Measurements from ENCODE around the gene CLCN1.

The CLCN1 gene

GRCh38 chr7:143399642-143400041, 83.7 kb downstream of the CLCN1 start:
- TF ChIP-seq, protein P1, sequence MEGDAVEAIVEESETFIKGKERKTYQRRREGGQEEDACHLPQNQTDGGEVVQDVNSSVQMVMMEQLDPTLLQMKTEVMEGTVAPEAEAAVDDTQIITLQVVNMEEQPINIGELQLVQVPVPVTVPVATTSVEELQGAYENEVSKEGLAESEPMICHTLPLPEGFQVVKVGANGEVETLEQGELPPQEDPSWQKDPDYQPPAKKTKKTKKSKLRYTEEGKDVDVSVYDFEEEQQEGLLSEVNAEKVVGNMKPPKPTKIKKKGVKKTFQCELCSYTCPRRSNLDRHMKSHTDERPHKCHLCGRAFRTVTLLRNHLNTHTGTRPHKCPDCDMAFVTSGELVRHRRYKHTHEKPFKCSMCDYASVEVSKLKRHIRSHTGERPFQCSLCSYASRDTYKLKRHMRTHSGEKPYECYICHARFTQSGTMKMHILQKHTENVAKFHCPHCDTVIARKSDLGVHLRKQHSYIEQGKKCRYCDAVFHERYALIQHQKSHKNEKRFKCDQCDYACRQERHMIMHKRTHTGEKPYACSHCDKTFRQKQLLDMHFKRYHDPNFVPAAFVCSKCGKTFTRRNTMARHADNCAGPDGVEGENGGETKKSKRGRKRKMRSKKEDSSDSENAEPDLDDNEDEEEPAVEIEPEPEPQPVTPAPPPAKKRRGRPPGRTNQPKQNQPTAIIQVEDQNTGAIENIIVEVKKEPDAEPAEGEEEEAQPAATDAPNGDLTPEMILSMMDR (IDR thresholded peaks at IDR 0.05; ENCODE audit: borderline replicate concordance, insufficient read depth, low read depth, low read length): no peak
- H3K4me3 ChIP-seq (ENCODE audit: low read depth, low read length): no peak overlapping the region

DNA sequence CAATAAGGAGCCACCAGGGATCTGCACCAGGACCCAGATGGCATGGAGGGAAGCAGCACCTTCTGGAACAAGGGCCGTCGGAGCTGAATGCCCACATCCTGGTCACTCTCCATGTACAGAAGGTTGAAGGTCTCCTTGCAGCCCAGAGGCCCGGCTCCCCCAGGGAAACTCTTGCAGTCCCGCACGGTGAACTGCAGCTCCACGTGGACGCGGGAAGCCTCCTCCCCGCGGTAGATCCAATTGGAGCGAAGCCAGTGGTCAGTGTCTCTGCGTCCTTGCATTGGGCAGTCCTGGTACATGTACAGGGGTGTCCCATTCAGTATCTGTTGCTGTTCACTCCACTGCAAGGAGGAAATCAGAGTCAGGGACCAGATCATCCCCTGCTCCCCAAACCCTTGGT, 85.4 kb downstream of the CLCN1 start:
- TF ChIP-seq, protein P1 (IDR thresholded peaks at IDR 0.05; ENCODE audit: borderline replicate concordance, insufficient read depth, low read depth, low read length): no peak

More for the DNA sequence above, 85.4 kb downstream of the CLCN1 start:
- H3K4me3 ChIP-seq (ENCODE audit: low read depth, low read length): no peak overlapping the region

Data from GM12875 (cell line).